IMR-90 (cell line): ENCODE measurements around the gene DHCR24. TPM values are rescaled to one million over a fixed set of nuclear protein-coding genes. Genes with fewer than 3 reads are reported as not detected.
A peak's percentile ranks its signal among the peaks of the same experiment; 100 is the strongest.

Source experiments
- ATAC-seq: fragments of 200-7000 bp; cut with Tn5 transposase; 2 replicates; pipeline ENCODE4 v1.9.1; 2020; ENCODE audit warnings: low read depth, mild to moderate bottlenecking, moderate library complexity
- BruUV-seq: library from RNA; stranded (reverse); fragments of 400-500 nt; replicated peaks from 2 replicates; lab custom pipeline; 2021; lab: Mats Ljungman, UMichigan
- CTCF ChIA-PET: fragments of 300-600 bp; formaldehyde crosslinking; extraction: SDS; loops from one replicate; lab custom pipeline; 2021; ENCODE audit warnings: antibody characterized with exemption; lab: Yijun Ruan, JAX
- POLR2A ChIA-PET: fragments of 300-600 bp; sonication (Branson Sonifier 250); formaldehyde crosslinking; loops from one replicate; lab custom pipeline; 2022; ENCODE audit warnings: antibody characterized with exemption; ENCODE audit not compliant: unreplicated experiment; lab: Charles Lee
- DNase-seq: peaks from one replicate; pipeline ENCODE4 v3.0.0; 2013
- H2AFZ ChIP-seq: replicated peaks from 2 replicates; pipeline ENCODE3; 2013; ENCODE audit warnings: low read length, mild to moderate bottlenecking; ENCODE audit not compliant: poor library complexity
- H2AK5ac ChIP-seq: 2 replicates; pipeline ENCODE4 v1.6.1; 2013; ENCODE audit warnings: low read depth, low read length, inconsistent platforms
- H2AK9ac ChIP-seq: replicated peaks from 2 replicates; pipeline ENCODE3; 2013; ENCODE audit warnings: mild to moderate bottlenecking, low read depth, low read length, moderate library complexity; ENCODE audit not compliant: poor library complexity
- H2BK120ac ChIP-seq: 2 replicates; pipeline ENCODE4 v1.6.1; 2013; ENCODE audit warnings: low read depth, low read length, inconsistent platforms
- H2BK15ac ChIP-seq: 3 replicates; pipeline ENCODE4 v1.6.1; 2013; ENCODE audit warnings: low read depth, low read length, inconsistent platforms
- H2BK20ac ChIP-seq: 2 replicates; pipeline ENCODE4 v1.6.1; 2013; ENCODE audit warnings: low read depth, mild to moderate bottlenecking, inconsistent platforms, low read length, moderate library complexity
- H2BK5ac ChIP-seq: 2 replicates; pipeline ENCODE4 v1.6.1; 2013; ENCODE audit warnings: mild to moderate bottlenecking, low read depth, low read length, inconsistent platforms; ENCODE audit not compliant: poor library complexity, severe bottlenecking
- H3K14ac ChIP-seq: replicated peaks from 2 replicates; pipeline ENCODE4 v1.6.1; 2013; ENCODE audit warnings: low read depth, low read length, inconsistent platforms
- H3K18ac ChIP-seq: 2 replicates; pipeline ENCODE4 v1.6.1; 2013; ENCODE audit warnings: low read depth, low read length, control low read depth
- H3K23ac ChIP-seq: 2 replicates; pipeline ENCODE4 v1.6.1; 2013; ENCODE audit warnings: low read depth, low read length, inconsistent platforms
- H3K27ac ChIP-seq: 2 replicates; pipeline ENCODE4 v1.5.1; 2013; ENCODE audit warnings: mild to moderate bottlenecking, control low read depth, low read length; ENCODE audit not compliant: insufficient read depth
- H3K27me3 ChIP-seq: 2 replicates; pipeline ENCODE4 v1.6.1; 2013; ENCODE audit warnings: low read length; ENCODE audit not compliant: control insufficient read depth, insufficient read depth
- H3K36me3 ChIP-seq: 2 replicates; pipeline ENCODE4 v1.6.1; 2013; ENCODE audit warnings: low read length, mixed read lengths; ENCODE audit not compliant: control insufficient read depth, insufficient read depth
- H3K4ac ChIP-seq: 2 replicates; pipeline ENCODE4 v1.6.1; 2013; ENCODE audit warnings: low read depth, low read length, inconsistent platforms
- H3K4me1 ChIP-seq: 2 replicates; pipeline ENCODE4 v1.6.1; 2013; ENCODE audit warnings: low read length, mixed read lengths; ENCODE audit not compliant: control insufficient read depth, insufficient read depth
- H3K4me2 ChIP-seq: 2 replicates; pipeline ENCODE4 v1.6.1; 2013; ENCODE audit warnings: low read depth, mild to moderate bottlenecking, control low read depth, low read length, moderate library complexity
- H3K4me3 ChIP-seq: 2 replicates; pipeline ENCODE4 v1.5.1; 2013; ENCODE audit warnings: low read depth, mild to moderate bottlenecking, control low read depth, low read length, moderate library complexity; ENCODE audit not compliant: insufficient read depth
- H3K56ac ChIP-seq: 2 replicates; pipeline ENCODE4 v1.6.1; 2013; ENCODE audit warnings: low read length, inconsistent platforms; ENCODE audit not compliant: insufficient read depth; ENCODE audit errors: extremely low read depth
- H3K79me1 ChIP-seq, 2 experiments: 2 replicates each; pipeline ENCODE4 v1.6.1; 2013; ENCODE audit warnings: low read length in 2 of 2, inconsistent platforms in 1 of 2, low read depth in 1 of 2
- H3K9ac ChIP-seq: 2 replicates; pipeline ENCODE4 v1.6.1; 2013; ENCODE audit warnings: low read depth, low read length, control low read depth
- H3K9me1 ChIP-seq: 2 replicates; pipeline ENCODE4 v1.6.1; 2013; ENCODE audit warnings: low read length, inconsistent platforms; ENCODE audit not compliant: insufficient read depth
- H3K9me3 ChIP-seq: 2 replicates; pipeline ENCODE4 v1.6.1; 2013; ENCODE audit warnings: low read length; ENCODE audit not compliant: control insufficient read depth, insufficient read depth
- H4K20me1 ChIP-seq: 2 replicates; pipeline ENCODE4 v1.6.1; 2013; ENCODE audit warnings: low read length, inconsistent platforms; ENCODE audit not compliant: insufficient read depth
- H4K5ac ChIP-seq: 2 replicates; pipeline ENCODE4 v1.6.1; 2013; ENCODE audit warnings: mild to moderate bottlenecking, low read depth, low read length, control low read depth
- H4K8ac ChIP-seq, 2 experiments: 2 replicates each; pipeline ENCODE4 v1.6.1; 2013; ENCODE audit warnings: low read depth in 2 of 2, low read length in 2 of 2, control low read depth in 1 of 2, inconsistent platforms in 1 of 2
- H4K91ac ChIP-seq: 2 replicates; pipeline ENCODE4 v1.6.1; 2013; ENCODE audit warnings: low read depth, low read length, inconsistent platforms; ENCODE audit not compliant: insufficient read depth
- BHLHE40 ChIP-seq: fragments of 150-350 bp; IDR thresholded peaks from 2 replicates; pipeline ENCODE4 v1.6.1; 2016; ENCODE audit warnings: mild to moderate bottlenecking, low read depth, low read length
- CEBPB ChIP-seq: IDR thresholded peaks from 2 replicates; pipeline ENCODE4 v1.6.1; 2012; ENCODE audit warnings: low read depth, low read length, improper control_type of control experiment
- CHD1 ChIP-seq: IDR thresholded peaks from 2 replicates; pipeline ENCODE4 v1.6.1; 2012; ENCODE audit warnings: low read depth, low read length, improper control_type of control experiment
- CTCF ChIP-seq: conservative IDR thresholded peaks from 2 replicates; pipeline ENCODE4 v1.5.1; 2012; ENCODE audit warnings: mild to moderate bottlenecking, low read depth, low read length, improper control_type of control experiment
- FOS ChIP-seq: fragments of 150-350 bp; IDR thresholded peaks from 2 replicates; pipeline ENCODE4 v1.6.1; 2016; ENCODE audit warnings: low read depth, low read length
- MAZ ChIP-seq: IDR thresholded peaks from 2 replicates; pipeline ENCODE4 v1.6.1; 2012; ENCODE audit warnings: low read depth, mild to moderate bottlenecking, low read length, improper control_type of control experiment, moderate library complexity, borderline replicate concordance
- MXI1 ChIP-seq: IDR thresholded peaks from 2 replicates; pipeline ENCODE4 v1.6.1; 2012; ENCODE audit warnings: low read depth, mild to moderate bottlenecking, low read length, moderate library complexity, borderline replicate concordance
- NFE2L2 ChIP-seq: fragments of 150-350 bp; IDR thresholded peaks from 2 replicates; pipeline ENCODE4 v1.6.1; 2016; ENCODE audit warnings: low read depth, mild to moderate bottlenecking, low read length
- POLR2A ChIP-seq: IDR thresholded peaks from 2 replicates; pipeline ENCODE4 v1.6.1; 2012; ENCODE audit warnings: mild to moderate bottlenecking, low read depth, low read length
- RAD21 ChIP-seq: IDR thresholded peaks from 2 replicates; pipeline ENCODE4 v1.6.1; 2012; ENCODE audit warnings: low read length, improper control_type of control experiment
- RCOR1 ChIP-seq: IDR thresholded peaks from 2 replicates; pipeline ENCODE4 v1.6.1; 2012; ENCODE audit warnings: mild to moderate bottlenecking, low read length, improper control_type of control experiment; ENCODE audit not compliant: insufficient replicate concordance
- RFX5 ChIP-seq: IDR thresholded peaks from 2 replicates; pipeline ENCODE4 v1.8.0; 2012; ENCODE audit warnings: low read depth, mild to moderate bottlenecking, low read length, moderate library complexity
- SMC3 ChIP-seq: fragments of 150-350 bp; IDR thresholded peaks from 2 replicates; pipeline ENCODE4 v1.6.1; 2016; ENCODE audit warnings: low read depth, mild to moderate bottlenecking, antibody characterized with exemption, low read length, moderate library complexity
- USF2 ChIP-seq: fragments of 150-350 bp; IDR thresholded peaks from 2 replicates; pipeline ENCODE4 v1.6.1; 2017; ENCODE audit warnings: mild to moderate bottlenecking, antibody characterized with exemption, low read length, low read depth
- WGBS, 2 experiments: methylation state at CpG; one replicate each; pipeline versions ENCODE4 v1.1.5 to v1.1.7; 2013; ENCODE audit warnings: missing lambda C conversion rate in 2 of 2; ENCODE audit not compliant: insufficient read length in 1 of 2; ENCODE audit errors: extremely low coverage in 2 of 2; 5-methylcytosine and 5-hydroxymethylcytosine counted together
- dilution Hi-C: fragments of 300-500 bp; cut with HindIII; formaldehyde crosslinking; loops from one replicate; pipeline ENCODE4 v1.14.3; 2018; ENCODE audit warnings: low sequenced_read_pairs; ENCODE audit not compliant: unreplicated experiment
- in situ Hi-C: fragments of 300-500 bp; cut with MboI; formaldehyde crosslinking; loops from 3 replicates; pipeline ENCODE4 v1.14.3; 2019; ENCODE audit warnings: low sequenced_read_pairs, inconsistent platforms, mixed read lengths
- intact Hi-C: fragments of 100-400 bp; cut with micrococcal nuclease; formaldehyde crosslinking; loops from 2 replicates; pipeline ENCODE4 v1.10.0; 2022
- polyA plus RNA-seq, 3 experiments: library from polyadenylated mRNA; depleted of rRNA; stranded (reverse); fragments of >200 nt; gene quantifications; 2 replicates each; pipeline ENCODE4 v1.2.3, GENCODE V29; 2012; ENCODE audit warnings: low replicate concordance in 1 of 3
- total RNA-seq: library from RNA; depleted of rRNA; stranded (reverse); fragments of >200 nt; gene quantifications from 2 replicates; pipeline ENCODE4 v1.2.3, GENCODE V29; 2012
- TF ChIP-seq, protein P1 (sequence below): fragments of 150-350 bp; IDR thresholded peaks from 2 replicates; pipeline ENCODE4 v1.6.1; 2016; ENCODE audit warnings: low read depth, mild to moderate bottlenecking, low read length, moderate library complexity, borderline replicate concordance

The DHCR24 gene
- total and polyA plus RNA-seq, 2 of the 4 experiments (the other 2 are of a cell fraction) = 130 to 194 TPM

DNA sequence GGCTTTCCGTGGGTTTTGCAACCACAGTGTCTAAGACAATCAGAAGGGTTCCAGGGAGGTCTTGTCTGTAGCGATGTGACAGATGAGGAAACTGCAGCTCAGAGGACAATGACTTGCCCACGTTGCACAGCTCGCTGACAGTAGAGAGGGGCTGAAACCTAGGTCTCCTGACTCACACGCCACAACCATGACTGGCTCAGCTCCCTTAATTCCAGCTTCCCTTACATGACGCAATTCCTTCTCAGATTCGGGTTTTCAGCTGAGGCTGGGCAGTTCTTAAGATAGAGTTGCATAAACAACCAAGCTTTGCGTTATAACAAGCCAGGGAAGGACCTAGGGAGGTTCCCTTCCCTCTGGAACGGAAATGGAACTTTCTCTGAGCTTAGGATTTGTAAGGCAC lies 36.3 kb downstream of the DHCR24 start:
- ChIA-PET POLR2A (no interaction called here), CTCF (interaction anchor here (0.8 kb wide), 1 partner anchor 94 kb away, joined by 4 read pairs; no protein-coding TSS in a partner anchor)
- H3K4me3 ChIP-seq = no peak overlapping the region
- peak overlapping the region; percentile 24 to 91; a peak in 3 of 4 replicates for H4K8ac ChIP-seq
- H4K91ac ChIP-seq = peak overlapping the region; percentile 95; the same call in 1 of the 2 replicates
- DNase-seq (peak; percentile 99), ATAC-seq (peak; percentile 89)
- H2AK5ac ChIP-seq = peak overlapping the region; percentile 57
- peak overlapping the region; percentile 94 for H2AK9ac ChIP-seq
- H2BK120ac ChIP-seq = peak overlapping the region; percentile 94
- no peaks in the 10 kb centered on the region; the same call in 1 of the 2 replicates for H3K36me3 ChIP-seq
- peak overlapping the region; percentile 83 for H2BK5ac ChIP-seq
- in situ Hi-C loops (no loop called here), dilution Hi-C loops (no loop called here), intact Hi-C loops (no loop called here)
- WGBS, 2 experiments = 0% methylated on average over 1 of the region's 9 CpGs; no CpG with 5 or more reads in 1 of the 2 experiments
- H3K9me3 ChIP-seq = no peaks in the 10 kb centered on the region
- H4K20me1 ChIP-seq = no peaks in the 10 kb centered on the region
- H3K27ac ChIP-seq = peak overlapping the region; percentile 75; the same call in 1 of the 2 replicates
- peak overlapping the region; percentile 81 for H3K14ac ChIP-seq
- H3K56ac ChIP-seq = peak overlapping the region; percentile 44; the same call in 1 of the 2 replicates
- peak overlapping the region; percentile 70 for H2AFZ ChIP-seq
- H3K9me1 ChIP-seq = peaks cover 38% of the 10 kb centered on the region
- peak overlapping the region; percentile 93 for H3K4ac ChIP-seq
- H3K4me1 ChIP-seq = peaks cover 18% of the 10 kb centered on the region
- H3K4me2 ChIP-seq = no peak overlapping the region
- peak overlapping the region; percentile 95 for H2BK20ac ChIP-seq
- H3K23ac ChIP-seq = peak overlapping the region; percentile 78
- H3K27me3 ChIP-seq = no peaks in the 10 kb centered on the region
- peaks cover 0 to 18% of the 10 kb centered on the region in 2 experiments; a peak in 1 of 4 replicates for H3K79me1 ChIP-seq
- peak overlapping the region; percentile 43; the same call in 1 of the 3 replicates for H2BK15ac ChIP-seq
- peak overlapping the region; percentile 6; the same call in 1 of the 2 replicates for H4K5ac ChIP-seq
- H3K9ac ChIP-seq = no peak overlapping the region
- peak overlapping the region; percentile 6; the same call in 1 of the 2 replicates for H3K18ac ChIP-seq
- no TSS peak for BruUV-seq
- TF ChIP-seq USF2 (peak; percentile 41; the same call in 1 of the 2 replicates), POLR2A (no peak), SMC3 (no peak), RFX5 (no peak), BHLHE40 (peak; percentile 88), FOS (peak; percentile 82), RCOR1 (peak; percentile 20), MAZ (peak; percentile 38; the same call in 1 of the 2 replicates), CTCF (no peak), MXI1 (peak; percentile 93), NFE2L2 (peak; percentile 43; the same call in 1 of the 2 replicates), CEBPB (peak; percentile 99), RAD21 (no peak), CHD1 (no peak)
- TF ChIP-seq, protein P1, sequence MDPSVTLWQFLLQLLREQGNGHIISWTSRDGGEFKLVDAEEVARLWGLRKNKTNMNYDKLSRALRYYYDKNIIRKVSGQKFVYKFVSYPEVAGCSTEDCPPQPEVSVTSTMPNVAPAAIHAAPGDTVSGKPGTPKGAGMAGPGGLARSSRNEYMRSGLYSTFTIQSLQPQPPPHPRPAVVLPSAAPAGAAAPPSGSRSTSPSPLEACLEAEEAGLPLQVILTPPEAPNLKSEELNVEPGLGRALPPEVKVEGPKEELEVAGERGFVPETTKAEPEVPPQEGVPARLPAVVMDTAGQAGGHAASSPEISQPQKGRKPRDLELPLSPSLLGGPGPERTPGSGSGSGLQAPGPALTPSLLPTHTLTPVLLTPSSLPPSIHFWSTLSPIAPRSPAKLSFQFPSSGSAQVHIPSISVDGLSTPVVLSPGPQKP = no peak
